Ovary (tissue), 3 donors: ENCODE results near the gene PPP6R3.

Source experiments
- EP300 ChIP-seq: sonication (generic); formaldehyde crosslinking; IDR thresholded peaks from one replicate; pipeline ENCODE4 v1.6.1; 2017; ENCODE audit warnings: antibody characterized with exemption
- POLR2A ChIP-seq: fragments of 450-650 bp; IDR thresholded peaks from one replicate; pipeline ENCODE4 v1.6.1; 2017; ENCODE audit warnings: antibody characterized with exemption, mild to moderate bottlenecking, moderate library complexity
- TF ChIP-seq, protein P1 (sequence below), 3 donors: fragments of 450-650 bp in 2 of 3; fragments of 200-600 bp in 1 of 3; IDR thresholded peaks; one replicate each; pipeline versions ENCODE4 v1.5.1 to v1.8.0; 2016 to 2022; ENCODE audit warnings: antibody characterized with exemption in 3 of 3, mild to moderate bottlenecking in 1 of 3
- donor health status: DM: no; HTN: no; CAD: no.

DNA sequence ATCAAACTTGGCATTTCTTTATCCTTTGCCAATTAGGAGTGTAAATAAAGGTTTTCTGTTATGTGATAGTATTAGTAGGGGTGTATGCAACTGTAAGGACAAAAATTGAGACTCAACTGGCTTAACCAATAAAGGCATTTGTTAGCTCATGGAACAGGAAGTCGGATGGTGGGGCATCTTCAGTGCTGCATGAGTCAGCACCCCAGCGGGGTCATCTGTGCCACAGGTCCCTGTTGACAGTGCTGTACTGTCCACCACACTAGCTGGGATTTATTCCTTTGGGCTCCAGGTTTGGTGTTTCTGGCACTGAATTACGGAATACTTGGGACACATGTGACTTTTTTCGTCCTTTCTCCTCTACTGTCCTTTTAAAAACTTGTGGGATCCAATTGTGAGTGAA, 86.0 kb downstream of the PPP6R3 start:
- TF ChIP-seq, protein P1, sequence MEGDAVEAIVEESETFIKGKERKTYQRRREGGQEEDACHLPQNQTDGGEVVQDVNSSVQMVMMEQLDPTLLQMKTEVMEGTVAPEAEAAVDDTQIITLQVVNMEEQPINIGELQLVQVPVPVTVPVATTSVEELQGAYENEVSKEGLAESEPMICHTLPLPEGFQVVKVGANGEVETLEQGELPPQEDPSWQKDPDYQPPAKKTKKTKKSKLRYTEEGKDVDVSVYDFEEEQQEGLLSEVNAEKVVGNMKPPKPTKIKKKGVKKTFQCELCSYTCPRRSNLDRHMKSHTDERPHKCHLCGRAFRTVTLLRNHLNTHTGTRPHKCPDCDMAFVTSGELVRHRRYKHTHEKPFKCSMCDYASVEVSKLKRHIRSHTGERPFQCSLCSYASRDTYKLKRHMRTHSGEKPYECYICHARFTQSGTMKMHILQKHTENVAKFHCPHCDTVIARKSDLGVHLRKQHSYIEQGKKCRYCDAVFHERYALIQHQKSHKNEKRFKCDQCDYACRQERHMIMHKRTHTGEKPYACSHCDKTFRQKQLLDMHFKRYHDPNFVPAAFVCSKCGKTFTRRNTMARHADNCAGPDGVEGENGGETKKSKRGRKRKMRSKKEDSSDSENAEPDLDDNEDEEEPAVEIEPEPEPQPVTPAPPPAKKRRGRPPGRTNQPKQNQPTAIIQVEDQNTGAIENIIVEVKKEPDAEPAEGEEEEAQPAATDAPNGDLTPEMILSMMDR (IDR thresholded peaks at IDR 0.05), result no peak
- TF ChIP-seq POLR2A (no peak), EP300 (no peak)
